GM21360 (cell line): Measurements from ENCODE around the gene AP3S2.
A peak's percentile ranks its signal among the peaks of the same experiment; 100 is the strongest.
"Not testable (repeated sequence)": the region's sequence is repeated elsewhere in the genome, so short reads cannot be mapped to it uniquely, and the experiment has no call there.

Experiments
- ATAC-seq: cut with Tn5 transposase; IDR thresholded peaks from one replicate; pipeline ENCODE4 v1.9.1; 2021; ENCODE audit warnings: mild to moderate bottlenecking, moderate library complexity; ENCODE audit not compliant: unreplicated experiment

AP3S2 gene

DNA sequence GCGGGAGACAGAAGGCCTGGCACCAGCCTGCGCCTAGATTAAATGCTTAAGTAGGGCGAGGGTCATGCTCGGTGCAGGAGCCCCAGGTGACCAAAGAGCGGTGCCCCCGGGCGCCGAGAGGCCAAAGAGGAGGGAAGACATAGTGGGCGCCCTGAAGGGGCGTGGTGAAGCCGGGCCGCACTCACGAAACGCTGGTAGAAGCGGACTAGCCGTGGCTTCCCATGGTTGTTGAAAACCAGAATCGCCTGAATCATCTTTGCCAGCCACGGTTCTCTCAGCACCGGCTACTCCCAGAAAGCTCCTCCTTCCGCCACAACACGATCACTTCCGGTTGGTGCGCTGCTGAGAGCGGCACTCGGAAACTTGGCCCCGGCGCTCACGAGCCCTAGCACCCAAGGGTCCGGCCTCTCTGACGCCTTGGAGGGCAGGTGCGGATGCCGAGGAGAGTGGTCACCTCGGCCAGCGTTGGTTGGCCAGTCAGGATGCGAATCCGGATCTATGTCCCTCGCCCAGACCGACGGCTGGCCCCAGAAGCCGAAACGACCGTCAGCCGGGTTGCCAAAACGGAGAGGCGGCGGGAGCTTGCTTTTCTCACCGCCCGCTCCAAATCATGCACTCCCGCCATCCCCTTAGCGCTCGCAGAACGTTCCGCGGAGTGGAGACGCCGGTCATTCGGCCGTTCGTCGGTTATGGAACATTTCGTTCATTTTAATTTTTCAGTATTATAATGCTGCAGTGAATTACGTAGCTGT lies at the start of gene AP3S2:
TSS of gene AP3S2 (minus strand) at position 299 of the 752 bp plus-strand sequence. CDS start at position 254, 45 bp downstream.
- ATAC-seq = peak; percentile 88

DNA sequence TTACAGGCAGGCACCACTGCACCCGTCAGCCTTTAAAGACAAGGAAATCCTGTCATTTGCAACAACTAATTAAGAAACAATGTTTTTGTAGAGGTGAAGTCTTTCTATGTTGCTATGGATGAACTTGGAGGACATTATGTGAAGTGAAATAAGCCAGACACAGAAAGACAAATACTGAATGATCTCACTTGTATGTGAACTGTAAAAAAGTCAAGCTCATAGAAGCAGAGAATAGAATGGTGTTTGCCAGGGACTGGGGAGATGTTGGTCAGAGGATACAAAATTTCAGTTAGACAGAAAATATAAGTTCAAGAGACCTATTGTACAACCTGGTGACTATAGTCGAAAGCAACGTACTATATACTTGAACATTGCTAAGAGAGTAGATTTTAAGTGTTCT lies 46.1 kb upstream of the AP3S2 start:
- no peak for ATAC-seq

DNA sequence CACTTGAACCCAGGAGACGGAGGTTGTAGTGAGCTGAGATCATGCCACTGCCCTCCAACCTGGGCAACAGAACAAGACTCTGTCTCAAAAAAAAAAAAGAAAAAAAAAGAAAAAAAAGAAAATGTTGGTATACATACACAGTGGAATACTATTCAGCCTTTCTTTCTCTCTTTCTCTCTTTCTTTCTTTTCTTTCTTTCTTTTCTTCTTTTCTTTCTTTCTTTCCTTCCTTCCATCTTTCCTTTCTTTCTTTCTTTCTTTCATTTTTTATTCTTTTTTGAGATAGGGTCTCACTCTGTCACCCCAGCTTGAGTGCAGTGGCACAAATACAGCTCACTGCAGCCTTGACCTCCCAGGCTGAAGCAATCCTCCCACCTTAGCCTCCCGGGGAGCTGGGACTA lies 45.6 kb upstream of the AP3S2 start:
- not testable (repeated sequence) for ATAC-seq

DNA sequence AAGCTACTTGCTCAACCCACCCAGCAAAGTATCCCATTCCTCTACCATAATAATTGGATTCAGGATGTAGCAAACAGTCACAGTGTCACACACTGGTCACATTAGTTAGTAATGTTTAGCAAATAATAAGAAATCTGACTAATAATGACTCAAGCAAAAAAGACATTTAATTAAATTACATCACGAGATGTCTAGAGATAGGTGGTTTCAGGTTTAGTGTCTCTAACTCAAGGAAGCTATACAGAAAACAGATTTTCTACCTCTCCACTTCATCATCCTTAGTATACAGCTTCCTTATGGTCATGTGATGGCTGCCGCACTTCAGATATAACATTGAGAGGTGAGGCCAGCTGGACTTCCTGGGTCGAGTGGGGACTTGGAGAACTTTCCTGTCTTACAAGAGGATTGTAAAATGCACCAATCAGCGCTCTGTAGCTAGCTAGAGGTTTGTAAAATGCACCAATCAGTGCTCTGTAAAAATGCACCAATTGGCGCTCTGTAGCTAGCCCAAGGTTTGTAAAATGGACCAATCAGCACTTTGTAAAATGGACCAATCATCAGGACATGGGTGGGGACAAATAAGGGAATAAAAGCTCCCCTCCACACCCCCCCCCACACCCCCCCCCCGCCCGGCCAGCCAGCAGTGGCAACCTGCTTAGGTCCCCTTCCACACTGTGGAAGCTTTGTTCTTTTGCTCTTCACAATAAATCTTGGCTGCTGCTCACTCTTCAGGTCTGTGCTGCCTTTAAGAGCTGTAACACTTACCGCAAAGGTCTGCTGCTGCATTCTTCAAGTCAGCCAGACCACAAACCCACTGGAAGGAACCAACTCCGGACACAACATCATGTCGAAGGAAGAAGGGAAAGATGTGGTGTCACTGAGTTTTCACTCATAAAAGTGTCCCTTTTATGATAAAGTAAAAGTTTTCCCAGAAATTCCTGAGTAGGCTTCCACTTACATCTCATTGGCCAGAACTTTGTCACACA lies 43.9 kb upstream of the AP3S2 start:
- ATAC-seq = no peak

DNA sequence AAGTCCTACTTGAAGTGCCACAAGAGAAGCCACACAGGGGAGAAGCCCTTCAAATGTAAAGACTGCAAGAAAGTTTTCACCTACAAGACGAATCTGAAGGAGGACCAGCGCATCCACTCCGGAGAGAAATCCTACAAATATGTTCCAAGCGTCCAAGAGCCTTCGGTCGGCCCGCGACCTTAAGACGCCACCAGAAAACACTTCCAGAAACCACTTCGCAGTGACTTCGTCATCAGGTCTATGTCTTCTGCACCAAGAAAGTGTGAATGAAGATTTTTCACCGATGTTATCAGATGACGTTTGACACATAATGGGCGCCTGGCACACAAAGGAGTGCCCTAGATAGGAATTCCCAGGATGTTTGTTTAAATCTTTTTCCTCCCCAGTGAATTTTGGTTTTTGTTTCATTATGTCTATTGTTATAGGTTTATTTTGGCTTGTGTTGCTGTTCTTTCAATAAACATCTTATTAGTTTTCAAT lies 43.0 kb upstream of the AP3S2 start:
- ATAC-seq = no peak

DNA sequence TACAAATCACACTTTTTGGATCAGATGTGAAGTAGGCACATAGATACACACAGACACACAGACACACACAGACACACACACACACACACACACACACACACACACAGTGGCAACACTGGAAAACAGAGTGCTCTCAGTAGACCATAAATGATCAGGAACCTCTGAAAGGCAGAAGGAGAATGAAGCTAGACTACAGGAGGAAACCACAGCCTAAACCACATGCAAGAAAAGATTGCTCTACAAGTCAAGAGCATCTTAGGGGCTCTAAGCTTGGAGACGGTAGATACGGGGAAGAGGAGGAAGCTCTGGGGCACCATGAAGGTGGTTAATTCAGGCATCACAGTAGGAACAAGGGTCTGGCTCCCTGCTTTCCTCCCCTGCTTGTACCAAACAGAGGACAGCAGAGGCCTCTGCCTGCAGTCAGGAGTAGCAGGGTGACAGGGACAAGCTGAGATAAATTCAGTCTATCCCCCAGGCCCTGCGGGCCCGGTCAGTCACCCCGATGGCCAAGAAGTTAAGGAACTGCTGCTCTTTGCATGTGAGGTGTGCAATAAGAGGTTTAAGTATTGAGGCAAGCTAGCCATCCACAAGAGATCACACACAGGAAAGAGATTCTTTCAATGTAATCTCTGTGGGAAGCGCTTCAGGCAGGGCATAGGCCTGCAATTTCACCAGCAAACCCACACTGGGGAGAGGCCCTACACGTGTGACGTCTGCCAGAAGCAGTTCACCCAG lies 42.4 kb upstream of the AP3S2 start:
- no peak for ATAC-seq

DNA sequence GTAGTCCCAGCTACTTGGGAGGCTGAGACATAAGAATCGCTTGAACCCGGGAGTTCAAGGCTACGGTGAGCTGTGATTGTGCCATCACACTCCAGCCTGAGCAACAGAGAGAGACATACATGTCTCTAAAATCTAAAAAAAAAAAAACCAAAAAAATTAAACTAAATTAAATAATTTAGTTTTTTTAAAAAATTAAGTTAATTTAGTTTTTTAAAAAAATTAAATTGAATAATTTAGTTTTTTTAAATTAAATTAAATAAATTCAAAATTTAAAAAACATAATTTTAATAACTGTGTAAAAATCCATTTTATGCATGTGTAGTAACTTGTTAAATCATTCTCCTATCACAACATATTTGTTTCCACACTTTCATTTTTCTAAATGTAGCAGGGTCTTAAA lies 39.1 kb upstream of the AP3S2 start:
- ATAC-seq = no peak

DNA sequence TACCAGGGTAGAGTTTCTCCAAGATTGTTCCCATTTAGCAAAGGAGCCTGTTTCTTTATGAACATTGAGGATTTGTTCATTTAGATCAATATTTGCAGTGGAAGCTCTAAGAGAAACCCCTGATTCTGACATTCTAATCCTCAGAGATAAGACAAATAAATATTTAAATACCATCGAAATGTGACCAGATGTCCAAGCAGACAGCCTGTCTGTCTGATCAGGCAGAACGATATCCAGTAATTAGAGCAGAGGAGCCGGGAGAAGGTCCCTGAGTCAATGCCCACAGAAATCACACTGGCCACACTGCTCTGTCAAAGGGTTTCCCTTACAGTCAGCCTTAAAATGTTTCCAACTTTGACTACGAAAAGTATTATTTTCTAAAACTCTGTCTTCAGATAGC lies 34.6 kb upstream of the AP3S2 start:
- no peak for ATAC-seq

DNA sequence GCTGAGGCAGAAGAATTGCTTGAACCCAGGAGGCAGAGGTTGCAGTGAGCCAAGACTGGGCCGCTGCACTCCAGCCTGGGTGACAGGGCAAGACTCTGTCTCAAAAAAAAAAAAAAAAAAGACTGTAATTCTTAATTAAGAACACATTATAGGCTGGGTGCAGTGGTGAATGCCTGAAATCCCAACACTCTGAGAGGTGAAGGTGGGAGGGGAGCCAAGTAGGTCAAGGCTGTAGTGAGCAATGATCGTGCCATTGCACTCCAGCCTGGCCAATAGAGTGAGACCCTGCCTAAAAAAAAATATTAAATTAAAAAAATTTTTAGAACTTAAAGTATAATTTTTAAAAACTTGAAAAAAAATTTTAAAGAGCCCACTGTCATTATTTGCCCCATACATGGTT lies 32.4 kb upstream of the AP3S2 start:
- no peak for ATAC-seq

DNA sequence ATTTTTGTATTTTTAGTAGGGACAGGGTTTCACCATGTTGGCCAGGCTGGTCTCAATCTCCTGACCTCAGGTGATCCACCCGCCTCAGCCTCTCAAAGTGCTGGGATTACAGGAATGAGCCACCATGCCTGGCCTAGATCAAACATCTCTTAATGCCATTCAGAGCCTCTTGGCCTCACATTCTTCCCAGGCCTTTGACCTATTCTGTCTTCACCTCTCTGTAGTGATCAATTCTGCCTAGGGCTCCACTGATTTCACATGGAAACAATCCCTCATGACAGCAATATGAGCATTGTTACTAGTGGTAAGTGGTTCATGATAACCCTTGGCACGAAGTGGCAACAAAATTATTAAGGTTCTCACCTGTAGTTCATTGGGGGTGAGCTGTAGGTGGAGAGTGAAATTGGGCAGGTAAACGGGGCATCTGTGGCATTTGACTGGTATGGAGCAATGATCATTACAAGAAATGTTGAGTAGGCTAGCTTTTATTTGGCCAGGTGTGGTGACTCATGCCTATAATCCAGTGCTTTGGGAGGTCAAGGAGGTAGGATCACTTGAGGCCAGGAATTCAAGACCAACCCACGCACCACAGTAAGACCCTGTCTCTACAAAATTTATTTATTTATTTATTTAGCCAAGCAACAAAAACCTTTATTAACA lies 23.8 kb upstream of the AP3S2 start:
- ATAC-seq = no peak

DNA sequence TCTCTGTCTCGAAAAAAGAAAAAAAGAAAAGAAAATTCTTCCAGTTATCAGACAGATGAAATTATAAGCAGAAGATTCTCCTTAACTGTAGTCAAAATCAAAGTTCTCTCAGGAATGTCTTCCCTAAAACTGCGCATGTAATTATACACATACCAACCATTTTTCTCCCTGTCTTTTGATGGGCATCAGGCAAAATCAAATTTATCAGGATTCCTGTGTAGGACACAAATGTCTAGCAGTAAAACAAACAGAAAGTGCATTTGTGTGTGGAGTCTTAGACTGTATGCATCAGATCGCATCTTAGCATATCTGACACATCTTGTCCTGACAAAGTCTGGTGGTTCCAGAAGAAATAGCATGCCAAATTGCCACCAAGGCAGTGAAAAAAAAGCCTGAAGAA lies 22.9 kb upstream of the AP3S2 start:
- ATAC-seq = no peak

DNA sequence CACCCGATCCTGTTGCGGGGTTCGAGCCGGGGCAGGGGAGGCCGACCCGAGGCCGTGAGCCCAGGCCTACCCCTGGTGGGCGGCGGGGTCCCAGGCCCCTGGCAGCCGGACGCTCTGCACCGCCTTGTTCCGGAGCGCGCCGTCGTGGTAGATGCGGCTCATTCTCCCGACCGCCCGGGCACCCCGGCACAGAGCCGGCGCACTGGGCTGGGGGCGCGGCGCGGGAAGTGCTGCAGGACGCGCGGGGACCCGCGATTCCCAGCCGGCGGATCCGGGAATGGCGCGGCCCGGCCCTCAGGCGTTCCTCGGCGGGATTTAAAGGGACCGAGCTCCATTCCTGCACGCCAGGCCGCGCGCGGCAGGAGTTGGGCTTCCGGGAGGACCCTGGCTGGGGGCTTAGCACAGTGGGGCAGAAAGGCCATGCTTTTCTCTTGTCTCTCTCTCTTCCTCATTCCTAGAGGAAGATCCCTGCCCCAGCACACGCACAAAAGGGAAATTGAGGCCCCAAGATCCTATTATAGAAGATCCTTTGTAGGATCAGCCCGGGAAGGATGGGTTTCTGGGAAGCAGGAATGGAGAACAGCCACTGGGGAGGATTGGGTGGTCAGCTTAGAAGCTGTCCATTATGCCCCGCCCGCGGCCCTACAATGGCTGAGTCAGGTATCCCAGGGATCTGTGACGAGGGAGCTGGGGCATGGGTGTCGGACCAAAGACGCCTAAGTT lies 19.0 kb upstream of the AP3S2 start, which contains the start of gene ARPIN:
TSS of gene ARPIN (minus strand) at position 279 of the 723 bp plus-strand sequence. CDS start at position 162, 117 bp downstream.
- no peak for ATAC-seq

DNA sequence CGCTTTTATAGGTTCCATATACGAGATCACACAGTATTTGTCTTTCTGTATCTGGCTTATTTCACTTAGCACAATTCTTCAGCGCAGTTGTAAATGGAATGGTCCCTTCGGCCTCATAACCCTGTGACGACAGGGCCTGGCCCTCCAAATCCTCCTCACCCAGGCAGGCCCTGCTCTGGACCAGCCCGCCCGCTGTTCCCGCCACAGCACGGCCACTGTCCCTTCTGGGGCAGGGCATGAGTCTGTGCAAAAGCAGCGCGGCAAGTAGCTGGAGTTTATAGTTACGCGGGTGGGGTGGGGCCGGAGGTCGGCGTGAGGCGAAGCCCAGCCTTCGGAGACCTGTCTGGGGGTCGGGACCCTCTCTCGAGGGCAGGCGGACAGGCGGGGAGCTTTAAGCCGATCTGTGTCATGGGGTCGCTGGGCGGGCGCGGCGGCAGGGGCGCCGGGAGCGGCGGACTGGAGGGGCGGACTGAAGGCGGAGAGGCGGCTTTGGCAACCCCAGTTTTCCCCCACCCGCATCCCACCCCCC lies 18.4 kb upstream of the AP3S2 start:
- ATAC-seq = no peak

DNA sequence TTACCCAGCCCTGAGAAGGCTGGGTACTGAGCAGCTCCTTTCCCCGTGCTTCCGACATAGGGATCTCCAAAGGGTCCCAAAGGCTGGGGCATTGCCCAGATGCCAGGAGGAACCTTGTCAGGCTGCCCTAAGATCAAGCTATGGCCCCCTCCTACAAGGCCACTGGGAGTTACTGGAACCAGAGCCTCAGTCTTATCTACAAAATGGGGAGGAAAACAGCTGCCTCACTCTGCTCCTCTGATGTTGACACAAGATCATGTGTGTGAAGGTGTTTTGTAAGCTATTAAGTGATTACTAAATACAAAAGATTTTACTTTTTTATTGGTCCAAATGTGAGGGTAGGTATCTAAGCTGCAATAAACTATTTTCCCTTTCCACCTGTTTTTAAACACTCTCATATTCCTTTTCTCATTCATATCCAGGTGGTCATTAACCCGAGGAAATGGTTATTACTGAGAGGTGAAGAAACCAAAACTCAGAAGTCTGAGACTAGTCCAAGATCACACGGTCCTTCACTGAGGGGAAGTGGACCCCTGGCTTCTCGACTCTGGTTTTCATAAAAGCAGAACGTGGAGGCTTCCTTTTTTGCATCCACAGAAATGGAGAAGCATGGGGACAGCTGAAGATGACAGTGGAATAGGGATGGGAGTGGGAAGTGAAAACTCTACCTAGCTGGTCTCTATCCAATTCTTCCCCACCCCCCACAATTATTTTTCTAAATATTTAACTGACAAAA lies 17.3 kb upstream of the AP3S2 start:
- no peak for ATAC-seq

DNA sequence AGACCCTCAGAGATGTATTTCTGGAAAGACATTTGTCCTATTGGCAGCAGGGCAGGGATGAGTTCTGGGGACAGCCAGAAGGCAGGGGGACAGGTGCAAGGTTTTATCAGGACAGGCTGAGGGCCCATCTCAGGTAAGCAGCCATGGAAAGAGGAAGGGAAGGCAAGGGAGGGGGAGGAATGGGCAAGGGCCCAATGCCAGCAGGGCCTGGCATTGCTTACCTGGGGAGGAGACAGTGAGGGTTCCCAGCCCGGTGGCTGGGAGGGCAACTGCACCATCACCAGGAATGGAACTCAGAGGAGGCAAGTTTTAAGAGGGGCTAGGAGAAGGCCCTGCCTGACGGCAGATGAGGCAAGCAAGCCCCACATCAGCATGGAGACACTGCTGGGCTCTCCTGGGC lies 15.8 kb upstream of the AP3S2 start:
- no peak for ATAC-seq

DNA sequence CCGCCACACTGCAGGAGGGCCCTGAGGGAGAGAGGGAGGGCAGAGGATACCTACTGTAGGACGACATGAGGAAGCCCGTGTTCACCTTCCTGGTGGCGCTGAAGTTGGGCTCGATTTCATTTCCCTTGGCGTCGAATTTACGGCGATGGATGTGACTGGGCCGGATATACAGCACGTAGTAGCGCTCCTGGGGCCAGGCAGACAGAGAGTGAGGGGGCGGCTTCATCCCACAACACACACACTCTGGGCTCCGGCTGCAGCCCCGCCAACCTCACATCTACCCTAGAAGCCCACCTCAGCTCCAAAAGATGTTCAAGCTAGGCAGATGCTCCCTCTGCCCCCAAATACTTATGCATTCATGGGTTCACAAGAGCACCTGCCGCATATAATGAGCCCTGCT lies 14.4 kb upstream of the AP3S2 start:
- ATAC-seq = no peak

DNA sequence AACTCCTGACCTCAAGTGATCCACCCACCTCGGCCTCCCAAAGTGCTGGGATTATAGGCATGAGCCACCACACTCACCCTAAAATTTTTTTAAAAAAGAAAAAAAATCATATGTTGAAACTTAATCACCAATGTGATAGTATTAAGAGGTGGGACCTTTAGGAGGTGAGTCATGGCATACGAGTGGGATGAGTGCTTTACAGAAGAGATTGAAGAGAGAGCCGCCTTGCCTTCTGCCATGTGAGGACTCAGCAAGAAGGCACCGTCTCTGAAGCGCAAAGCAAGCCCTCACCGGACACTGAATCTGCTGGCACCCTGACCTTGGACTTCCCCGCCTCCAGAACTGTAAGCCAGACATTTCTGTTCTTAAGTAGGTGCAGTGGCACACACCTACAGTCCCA lies 13.5 kb upstream of the AP3S2 start:
- no peak for ATAC-seq

DNA sequence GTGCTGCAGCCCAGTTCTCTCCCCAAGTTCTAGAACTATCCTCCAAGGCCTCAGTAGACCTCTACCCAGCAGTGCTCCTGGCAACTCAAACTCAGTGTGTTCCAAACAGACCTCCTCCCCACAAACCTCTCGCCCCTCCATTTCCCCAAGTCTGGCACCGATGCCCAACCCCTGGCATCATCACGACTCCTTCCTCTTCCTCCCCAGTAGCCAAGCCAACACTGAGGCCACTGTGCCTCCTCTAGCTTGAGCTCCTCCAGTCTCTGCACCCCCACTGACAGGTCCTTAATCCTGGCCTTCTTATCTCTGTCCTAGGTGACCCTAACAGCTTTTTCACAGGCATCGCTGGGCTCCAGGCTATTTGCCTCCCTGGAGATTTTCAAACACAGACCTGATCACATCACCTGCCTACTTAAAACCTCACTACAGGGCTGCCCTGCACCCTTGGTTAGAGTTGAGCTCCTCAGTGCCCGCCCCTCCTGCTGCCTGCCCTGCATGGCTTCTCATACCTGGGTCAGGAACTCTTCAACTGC lies 12.1 kb upstream of the AP3S2 start:
- no peak for ATAC-seq

DNA sequence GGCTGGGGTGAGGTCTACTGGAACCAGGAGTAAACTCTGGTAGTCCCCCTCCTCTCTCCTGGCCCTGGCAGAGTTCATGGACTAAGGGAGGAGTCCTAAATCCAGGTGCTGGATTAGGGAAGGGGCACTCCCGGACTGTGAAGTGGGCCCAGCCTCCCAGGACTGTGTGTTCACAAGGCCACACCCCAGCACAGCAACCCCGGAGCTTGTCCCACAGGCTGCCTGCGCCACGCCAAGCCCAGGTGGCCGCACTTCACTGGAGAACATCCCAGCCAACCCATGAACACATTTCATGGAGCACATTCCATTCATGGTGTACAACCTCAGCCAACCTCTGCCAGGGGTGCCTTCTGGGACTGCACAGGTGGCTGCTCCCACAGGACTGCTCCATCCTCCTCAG lies 10.7 kb upstream of the AP3S2 start:
- no peak for ATAC-seq
